ENCODE results near the gene SKAP2.

GRCh38 chr7:26789481-26790184 lies 74.8 kb downstream of the SKAP2 start:
- TF ChIP-seq CTCF (IDR thresholded peaks at IDR 0.05) (no peak), POLR2A (IDR thresholded peaks at IDR 0.05) (no peak)

Data from lower leg skin (tissue), 3 donors.